NCI-H82 (cell line): ENCODE results near the gene AAGAB.
"Not testable (repeated sequence)": the region's sequence is repeated elsewhere in the genome, so short reads cannot be mapped to it uniquely, and the experiment has no call there.

Source experiments
- DNase-seq: peaks from one replicate; lab custom pipeline; 2025; lab: John Stamatoyannopoulos, UW

AAGAB gene

GRCh38 chr15:67173005-67173404 is 81.5 kb downstream of the AAGAB start:
- DNase-seq = no peak

GRCh38 chr15:67172172-67172571 is 82.3 kb downstream of the AAGAB start:
- no peak for DNase-seq

GRCh38 chr15:67171471-67171870 is 83.0 kb downstream of the AAGAB start:
- DNase-seq = no peak

- DNase-seq = no peak
These were observed 84.1 kb downstream of the AAGAB start for GRCh38 chr15:67170143-67170925.

GRCh38 chr15:67168694-67169093 is 85.8 kb downstream of the AAGAB start:
- no peak for DNase-seq

GRCh38 chr15:67167091-67167490 is 87.4 kb downstream of the AAGAB start:
- DNase-seq = no peak

GRCh38 chr15:67166280-67167009 is 88.0 kb downstream of the AAGAB start:
- DNase-seq = no peak

GRCh38 chr15:67165254-67166253 is 88.9 kb downstream of the AAGAB start:
- no peak for DNase-seq

- DNase-seq = no peak
These were observed 89.6 kb downstream of the AAGAB start for GRCh38 chr15:67164811-67165253.

GRCh38 chr15:67164401-67164791 is 90.1 kb downstream of the AAGAB start:
- no peak for DNase-seq

GRCh38 chr15:67163180-67163579 is 91.3 kb downstream of the AAGAB start:
- no peak for DNase-seq

- DNase-seq = no peak
These were observed 92.6 kb downstream of the AAGAB start for GRCh38 chr15:67161881-67162280.

GRCh38 chr15:67161412-67161811 is 93.0 kb downstream of the AAGAB start:
- no peak for DNase-seq

- no peak for DNase-seq
These were observed 96.1 kb downstream of the AAGAB start for GRCh38 chr15:67158367-67158766.

GRCh38 chr15:67157521-67158252 is 96.8 kb downstream of the AAGAB start:
- no peak for DNase-seq

- DNase-seq = no peak
These were observed 97.6 kb downstream of the AAGAB start for GRCh38 chr15:67156834-67157233.

GRCh38 chr15:67156426-67156825 is 98.0 kb downstream of the AAGAB start:
- DNase-seq = no peak

- no peak for DNase-seq
These were observed 100.2 kb downstream of the AAGAB start for GRCh38 chr15:67154249-67154648.

- DNase-seq = not testable (repeated sequence)
These were observed 101.4 kb downstream of the AAGAB start for GRCh38 chr15:67153044-67153443.

GRCh38 chr15:67152429-67152828 is 102.0 kb downstream of the AAGAB start:
- no peak for DNase-seq
